8988T (cell line): ENCODE data around the gene C11orf86.
"Not testable (repeated sequence)": the region's sequence is repeated elsewhere in the genome, so short reads cannot be mapped to it uniquely, and the experiment has no call there.

Experiments
- DNase-seq: peaks from one replicate; pipeline ENCODE4 v3.0.0; 2011

C11orf86 gene

DNA sequence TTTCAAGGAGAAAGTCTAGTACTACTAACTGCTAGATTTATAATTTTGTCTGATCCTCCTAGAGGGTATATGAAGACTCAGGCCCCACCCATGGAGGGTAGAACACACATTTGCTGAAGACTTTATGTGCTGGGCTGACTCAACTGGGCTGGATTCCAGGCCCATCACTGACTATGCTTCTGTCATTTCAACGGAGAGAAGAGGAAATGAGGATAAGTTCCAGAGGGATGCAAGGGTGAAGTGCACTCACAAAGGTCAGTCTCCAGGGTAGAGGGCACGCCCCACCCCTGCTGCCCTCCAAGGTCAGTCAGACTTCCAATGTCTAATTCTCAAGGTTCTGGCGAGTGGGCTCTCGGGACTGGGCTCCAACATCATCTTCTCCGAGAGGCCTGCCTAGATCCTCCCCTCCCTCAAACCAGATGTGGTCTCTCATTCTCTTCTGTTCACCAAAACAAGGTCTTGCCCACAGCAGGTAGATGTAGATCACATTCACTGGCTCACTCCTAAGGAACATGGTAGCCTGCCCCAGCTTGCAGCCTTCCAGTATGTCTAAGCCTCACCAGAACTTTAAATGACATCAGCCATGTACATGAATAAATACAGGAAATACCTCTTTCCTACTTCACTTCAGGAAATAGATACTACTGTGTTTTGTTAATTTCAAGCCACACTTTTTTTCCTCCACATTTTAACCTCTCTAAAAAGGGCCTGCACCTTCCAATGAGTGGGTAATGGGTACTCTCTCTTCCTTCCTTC lies 7.3 kb upstream of the C11orf86 start:
- no peak for DNase-seq

GRCh38 chr11:66969584-66970225 lies 5.4 kb upstream of the C11orf86 start:
- DNase-seq, result no peak

GRCh38 chr11:66970371-66970806 lies 4.7 kb upstream of the C11orf86 start:
- DNase-seq, result no peak

GRCh38 chr11:66970807-66971442 lies 4.2 kb upstream of the C11orf86 start:
- peak; percentile 81 for DNase-seq

- DNase-seq, result no peak
Observed at GRCh38 chr11:66971488-66971887, 3.6 kb upstream of the C11orf86 start.

- no peak for DNase-seq
Observed at GRCh38 chr11:66973956-66974580, 1.0 kb upstream of the C11orf86 start.

- DNase-seq, result no peak
Observed at GRCh38 chr11:66975405-66976027, 412 bp downstream of the C11orf86 start.

- DNase-seq, result no peak
Observed at GRCh38 chr11:66976028-66976467, 944 bp downstream of the C11orf86 start.

DNA sequence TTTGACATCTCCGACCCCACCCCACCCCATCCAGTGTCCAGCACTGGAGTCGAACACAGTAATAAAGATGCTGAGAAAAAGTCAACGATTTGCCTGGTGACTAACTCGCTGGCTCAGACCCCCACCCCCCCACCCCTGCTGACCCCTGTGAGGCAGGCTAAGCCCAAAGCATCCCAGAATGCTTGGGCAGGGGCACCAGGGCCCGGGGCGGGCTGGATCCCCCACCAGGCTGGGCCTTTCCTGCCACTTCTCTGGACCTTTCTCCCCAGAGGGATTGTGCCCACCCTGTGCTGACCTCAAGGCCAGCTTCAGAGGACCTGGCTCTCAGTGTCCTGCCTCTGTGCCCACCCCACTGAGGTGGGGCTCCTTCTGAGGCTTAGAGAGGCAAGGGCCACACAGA lies 1.8 kb downstream of the C11orf86 start:
- DNase-seq, result no peak

GRCh38 chr11:66978229-66978628 lies 3.1 kb downstream of the C11orf86 start:
- no peak for DNase-seq

DNA sequence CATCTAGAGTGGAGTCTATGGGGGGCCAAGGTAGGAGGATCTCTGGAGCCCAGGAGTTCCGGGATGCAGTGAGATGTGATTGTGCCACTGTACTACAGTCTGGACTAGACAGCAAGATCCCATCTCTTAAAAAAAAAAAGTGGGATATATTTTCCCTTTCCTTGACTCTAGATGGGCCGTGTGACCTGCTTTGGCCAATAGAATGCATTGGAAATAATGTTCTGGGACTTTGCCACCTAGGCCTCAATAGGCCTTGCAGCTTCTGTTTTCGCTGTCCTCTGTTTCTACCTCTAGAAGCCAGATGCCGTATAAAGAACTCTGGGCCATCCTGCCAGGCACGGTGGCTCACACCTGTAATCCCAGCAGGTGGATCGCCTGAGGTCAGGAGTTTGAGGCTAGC lies 3.6 kb downstream of the C11orf86 start:
- DNase-seq, result no peak

GRCh38 chr11:66979336-66979980 lies 4.4 kb downstream of the C11orf86 start:
- DNase-seq, result no peak

DNA sequence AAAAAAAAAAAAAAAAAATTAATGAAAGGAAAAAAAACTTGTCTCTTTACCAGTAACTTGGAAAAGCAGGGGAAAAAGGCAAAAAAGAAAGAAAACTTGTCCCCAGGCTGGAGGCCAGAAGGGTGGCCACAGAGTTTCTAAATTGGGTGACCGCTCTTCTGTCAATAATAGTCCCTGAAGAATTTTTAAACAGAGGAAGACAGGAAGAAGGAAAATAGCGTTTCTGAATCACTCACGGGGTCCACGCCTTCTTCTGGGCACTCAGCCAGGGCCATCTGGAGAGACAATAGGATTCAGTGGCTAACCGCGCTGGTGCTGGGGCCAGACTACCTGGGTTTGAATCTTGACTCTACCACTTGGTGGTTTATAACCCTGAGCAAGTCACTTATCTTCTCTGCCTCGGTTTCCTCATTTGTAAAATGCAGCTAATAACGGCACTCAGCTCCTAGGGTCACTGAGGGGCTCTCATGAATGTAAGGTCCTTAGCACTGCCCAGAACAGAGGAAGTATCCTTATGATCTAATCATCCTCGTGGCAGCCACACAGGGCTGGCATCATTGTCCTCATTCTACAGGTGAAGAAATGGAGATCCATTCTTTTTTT lies 7.0 kb downstream of the C11orf86 start:
- peak; percentile 57 for DNase-seq

GRCh38 chr11:66983275-66983924 lies 8.3 kb downstream of the C11orf86 start:
- no peak for DNase-seq

- no peak for DNase-seq
Observed at GRCh38 chr11:66985508-66986177, 10.5 kb downstream of the C11orf86 start.

DNA sequence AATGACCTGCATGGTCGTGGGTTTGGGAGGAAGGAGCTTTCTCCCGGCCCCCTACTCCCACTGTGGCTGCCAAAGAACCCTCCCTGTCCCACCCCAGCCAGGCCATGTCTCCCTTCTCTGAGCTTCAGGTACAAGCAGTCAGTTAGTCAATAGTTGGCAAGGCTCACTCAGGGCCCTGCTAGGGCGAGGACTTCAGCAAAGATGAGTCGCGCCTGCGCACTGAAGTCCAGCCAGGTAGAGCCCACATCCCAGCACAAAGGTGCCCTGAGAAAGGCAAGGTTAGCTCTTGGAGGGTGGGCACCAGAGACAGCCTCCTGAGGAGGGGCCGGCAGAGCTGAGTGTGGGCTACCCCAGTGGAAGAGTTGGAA lies 11.1 kb downstream of the C11orf86 start:
- DNase-seq, result no peak

- no peak for DNase-seq
Observed at GRCh38 chr11:66987158-66987620, 12.1 kb downstream of the C11orf86 start.

DNA sequence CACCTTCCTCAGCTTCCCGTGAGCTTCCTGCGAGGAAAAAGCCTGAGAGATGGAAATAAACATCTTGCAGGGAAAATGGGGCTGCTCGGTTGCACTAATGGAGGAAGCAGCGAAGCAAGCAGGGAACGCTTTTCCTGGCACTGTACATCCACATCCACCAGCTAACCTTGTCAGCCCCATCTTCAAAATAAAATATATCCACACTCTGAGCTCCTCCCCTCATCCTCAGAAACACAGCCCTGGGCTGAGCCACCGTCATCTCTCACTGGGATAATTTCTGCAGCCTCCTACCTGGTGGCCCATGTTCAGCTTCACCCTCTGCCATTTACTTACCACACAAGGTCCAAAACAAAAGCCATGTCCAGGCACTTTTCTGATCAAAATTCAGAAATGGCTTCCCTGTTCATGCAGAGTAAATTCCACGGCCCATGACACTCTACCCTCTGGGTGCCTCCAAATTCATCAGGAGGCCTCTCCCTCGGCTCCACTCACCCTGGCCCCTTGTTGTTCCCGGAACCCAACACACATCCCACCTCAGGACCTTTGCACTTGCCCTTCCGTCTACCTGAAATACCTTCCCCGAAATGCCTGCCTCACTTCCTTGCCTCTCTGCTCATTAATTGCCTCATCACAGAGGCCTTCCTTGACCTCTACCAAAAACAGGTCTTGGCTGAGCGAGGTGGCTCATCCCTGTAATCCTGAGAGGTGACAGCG lies 13.0 kb downstream of the C11orf86 start:
- DNase-seq, result no peak

DNA sequence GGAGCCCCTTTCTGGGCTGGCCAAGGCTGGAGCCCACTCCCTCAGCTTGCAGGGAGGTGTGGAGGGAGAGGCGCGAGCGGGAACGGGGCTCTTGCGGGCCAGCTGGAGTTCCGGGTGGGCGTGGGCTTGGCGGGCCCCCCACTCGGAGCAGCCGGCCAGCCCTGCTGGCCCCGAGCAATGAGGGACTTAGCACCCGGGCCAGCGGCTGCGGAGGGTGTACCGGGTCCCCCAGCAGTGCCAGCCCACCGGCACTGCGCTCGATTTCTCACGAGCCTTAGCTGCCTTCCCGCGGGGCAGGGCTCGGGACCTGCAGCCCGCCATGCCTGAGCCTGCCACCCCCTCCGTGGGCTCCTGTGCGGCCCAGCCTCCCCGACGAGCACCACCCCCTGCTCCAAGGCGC lies 13.6 kb downstream of the C11orf86 start:
- not testable (repeated sequence) for DNase-seq

DNA sequence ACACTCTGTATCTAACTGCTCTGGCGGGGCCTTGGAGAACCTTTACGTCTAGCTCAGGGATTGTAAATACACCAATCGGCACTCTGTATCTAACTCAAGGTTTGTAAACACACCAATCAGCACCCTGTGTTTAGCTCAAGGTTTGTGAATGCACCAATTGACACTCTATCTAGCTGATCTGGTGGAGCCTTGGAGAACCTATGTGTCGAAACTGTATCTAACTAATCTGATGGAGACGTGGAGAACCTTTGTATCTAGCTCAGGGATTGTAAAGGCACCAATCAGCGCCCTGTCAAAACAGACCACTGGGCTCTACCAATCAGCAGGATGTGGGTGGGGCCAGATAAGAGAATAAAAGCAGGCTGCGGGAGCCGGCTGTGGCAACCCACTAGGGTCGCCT lies 14.3 kb downstream of the C11orf86 start:
- DNase-seq, result not testable (repeated sequence)
